Tibial nerve (tissue), 4 donors: Measurements from ENCODE around the gene C1QTNF6.

Experiments
- CTCF ChIP-seq, 5 experiments: fragments of 200-600 bp in 3 of 5; fragments of 450-650 bp in 2 of 5; sonication (generic) in 3 of 5; IDR thresholded peaks; one replicate each; pipeline ENCODE4 v1.5.1; 2016 to 2019; ENCODE audit warnings: antibody characterized with exemption in 5 of 5, mild to moderate bottlenecking in 3 of 5, moderate library complexity in 2 of 5
- EP300 ChIP-seq, 2 donors: sonication (generic); formaldehyde crosslinking; IDR thresholded peaks; one replicate each; pipeline ENCODE4 v1.6.1; 2017; ENCODE audit warnings: antibody characterized with exemption in 2 of 2, mild to moderate bottlenecking in 1 of 2
- POLR2A ChIP-seq, 2 donors: fragments of 450-650 bp; IDR thresholded peaks; one replicate each; pipeline ENCODE4 v1.6.1; 2017; ENCODE audit warnings: antibody characterized with exemption in 2 of 2, mild to moderate bottlenecking in 2 of 2, moderate library complexity in 2 of 2

- TF ChIP-seq CTCF (IDR thresholded peaks at IDR 0.05), result no peak
- no peak for TF ChIP-seq POLR2A (IDR thresholded peaks at IDR 0.05)
- TF ChIP-seq EP300 (IDR thresholded peaks at IDR 0.05), result no peak
These were observed 20.7 kb downstream of the C1QTNF6 start for GRCh38 chr22:37167176-37167980.
